MCF 10A (cell line): ENCODE measurements around the gene PTRH2. TPM values are rescaled to one million over a fixed set of nuclear protein-coding genes. Genes with fewer than 3 reads are reported as not detected.

ENCODE experiments used
- BruUV-seq: library from RNA; stranded (reverse); fragments of 400-500 nt; replicated peaks from 2 replicates; lab custom pipeline; 2021; lab: Mats Ljungman, UMichigan
- CTCF ChIA-PET: fragments of 300-600 bp; sonication (Branson Sonifier 250); formaldehyde crosslinking; extraction: SDS; loops from one replicate; lab custom pipeline; 2021; ENCODE audit warnings: antibody characterized with exemption, inconsistent platforms; lab: Yijun Ruan, JAX
- POLR2A ChIA-PET: fragments of 300-600, 350-650 bp; sonication (Branson Sonifier 250); formaldehyde crosslinking; extraction: SDS; loops from one replicate; lab custom pipeline; 2020; ENCODE audit warnings: antibody characterized with exemption, inconsistent platforms; lab: Yijun Ruan, JAX
- DNase-seq: peaks from one replicate; pipeline ENCODE4 v3.0.0-alpha.2; 2018; ENCODE audit not compliant: unreplicated experiment
- H3K27ac Mint-ChIP-seq: one replicate; pipeline ENCODE4 v1.8.0; 2022; ENCODE audit warnings: mild to moderate bottlenecking, low read depth, mixed read lengths; ENCODE audit not compliant: unreplicated experiment
- H3K27me3 Mint-ChIP-seq: one replicate; pipeline ENCODE4 v1.8.0; 2022; ENCODE audit warnings: mixed read lengths; ENCODE audit not compliant: insufficient read depth, unreplicated experiment
- H3K36me3 Mint-ChIP-seq: one replicate; pipeline ENCODE4 v1.8.0; 2022; ENCODE audit warnings: mild to moderate bottlenecking, moderate library complexity, mixed read lengths; ENCODE audit not compliant: insufficient read depth, unreplicated experiment
- H3K4me1 Mint-ChIP-seq: one replicate; pipeline ENCODE4 v1.8.0; 2022; ENCODE audit warnings: mixed read lengths; ENCODE audit not compliant: insufficient read depth, unreplicated experiment
- H3K4me3 Mint-ChIP-seq: one replicate; pipeline ENCODE4 v1.8.0; 2022; ENCODE audit warnings: mild to moderate bottlenecking, moderate library complexity, mixed read lengths; ENCODE audit not compliant: unreplicated experiment
- H3K9me3 Mint-ChIP-seq: one replicate; pipeline ENCODE4 v1.8.0; 2022; ENCODE audit warnings: mixed read lengths; ENCODE audit not compliant: unreplicated experiment
- CTCF ChIP-seq: fragments of 200-600 bp; IDR thresholded peaks from one replicate; pipeline ENCODE4 v1.8.0; 2022; ENCODE audit warnings: antibody characterized with exemption, mild to moderate bottlenecking; ENCODE audit not compliant: unreplicated experiment
- intact Hi-C: fragments of 100-400 bp; cut with micrococcal nuclease; formaldehyde crosslinking; loops from 2 replicates; pipeline ENCODE4 v1.14.1; 2022
- total RNA-seq: library from RNA; stranded (reverse); gene quantifications from 2 replicates; pipeline ENCODE4 v1.2.3, GENCODE V29; 2022

PTRH2 gene
- total RNA-seq, 1 experiment from 2014 or later: 51.7 TPM

- peak overlapping the region; percentile 36 for H3K27ac Mint-ChIP-seq
- BruUV-seq: no TSS peak
- no peak overlapping the region for H3K4me3 Mint-ChIP-seq
- ChIA-PET CTCF (interaction anchor here (1.0 kb wide), 1 partner anchor 19 kb away, joined by 8 read pairs; no protein-coding TSS in a partner anchor), POLR2A (interaction anchor here (1.6 to 3.0 kb wide), 4 partner anchors 11 to 52 kb away, joined by 3 to 15 read pairs (median 10); partner anchors contain the start of gene CLTC)
- DNase-seq: no peak
- intact Hi-C loops: no loop called here
- peaks cover 88% of the 10 kb centered on the region for H3K36me3 Mint-ChIP-seq
- no peak for TF ChIP-seq CTCF
- no peaks in the 10 kb centered on the region for H3K27me3 Mint-ChIP-seq
- H3K4me1 Mint-ChIP-seq: peaks cover 8% of the 10 kb centered on the region
- no peaks in the 10 kb centered on the region for H3K9me3 Mint-ChIP-seq
Observed at GRCh38 chr17:59671386-59671785, 35.8 kb downstream of the PTRH2 start.

DNA sequence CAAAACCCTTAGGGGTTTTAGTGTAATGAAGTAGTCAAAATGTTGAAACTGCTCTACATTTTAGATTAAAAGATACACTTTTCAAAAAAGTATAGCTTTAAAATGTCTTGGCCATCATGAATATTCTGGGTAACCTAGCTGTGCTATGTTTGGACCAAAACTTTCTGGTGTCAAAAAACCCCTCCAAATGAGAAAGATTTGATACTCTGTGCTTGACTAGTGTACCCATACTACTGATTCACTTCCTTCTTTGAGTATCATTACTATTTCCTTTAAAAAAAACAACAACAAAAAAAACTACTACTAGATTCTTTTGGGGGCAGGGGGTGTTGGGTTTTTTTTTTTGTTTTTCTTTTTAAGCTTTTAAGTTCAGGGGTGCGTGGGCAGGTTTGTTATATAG is 37.3 kb downstream of the PTRH2 start:
- Mint-ChIP-seq H3K27ac (no peak overlapping the region), H3K36me3 (peaks cover 91% of the 10 kb centered on the region), H3K27me3 (no peaks in the 10 kb centered on the region), H3K4me3 (no peak overlapping the region), H3K9me3 (no peaks in the 10 kb centered on the region), H3K4me1 (peaks cover 2% of the 10 kb centered on the region)
- intact Hi-C loops: no loop called here
- no peak for TF ChIP-seq CTCF
- BruUV-seq: no TSS peak
- CTCF ChIA-PET: interaction anchor here (0.6 to 0.8 kb wide), 2 partner anchors 17 to 29 kb away, joined by 4 read pairs; no protein-coding TSS in a partner anchor
- POLR2A ChIA-PET: interaction anchor here (0.6 to 3.0 kb wide), 11 partner anchors 9 to 448 kb away, joined by 3 to 15 read pairs (median 3); partner anchors contain the start of genes CLTC, PTRH2 and VMP1
- DNase-seq: no peak

- H3K4me3 Mint-ChIP-seq: no peak overlapping the region
- intact Hi-C loops: no loop called here
- ChIA-PET CTCF (no interaction called here), POLR2A (interaction anchor here (0.6 to 3.0 kb wide), 9 partner anchors 9 to 50 kb away, joined by 3 to 15 read pairs (median 6); partner anchors contain the start of genes CLTC, PTRH2 and VMP1)
- H3K27ac Mint-ChIP-seq: peak overlapping the region; percentile 37
- no peaks in the 10 kb centered on the region for H3K4me1 Mint-ChIP-seq
- DNase-seq: no peak
- peaks cover 91% of the 10 kb centered on the region for H3K36me3 Mint-ChIP-seq
- TF ChIP-seq CTCF: no peak
- H3K9me3 Mint-ChIP-seq: no peaks in the 10 kb centered on the region
- BruUV-seq: no TSS peak
- H3K27me3 Mint-ChIP-seq: no peaks in the 10 kb centered on the region
Observed at GRCh38 chr17:59669411-59669810, 37.8 kb downstream of the PTRH2 start.

DNA sequence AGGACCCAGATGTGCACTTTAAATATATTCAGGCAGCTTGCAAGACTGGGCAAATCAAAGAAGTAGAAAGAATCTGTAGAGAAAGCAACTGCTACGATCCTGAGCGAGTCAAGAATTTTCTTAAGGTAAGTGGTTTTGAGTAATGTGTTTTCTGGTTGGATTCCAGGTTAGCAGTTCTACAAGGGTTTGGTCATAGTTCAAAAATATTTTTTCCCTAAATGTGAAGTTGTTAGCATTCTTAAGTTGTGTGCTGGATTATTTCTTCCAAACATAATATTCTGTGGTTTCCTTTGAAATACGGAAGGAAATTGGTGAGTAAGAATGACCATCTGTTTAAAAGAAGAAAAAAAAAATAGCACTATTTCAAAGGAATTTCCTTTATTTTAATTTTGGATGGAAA is 38.4 kb downstream of the PTRH2 start:
- H3K36me3 Mint-ChIP-seq: peaks cover 91% of the 10 kb centered on the region
- intact Hi-C loops: no loop called here
- H3K4me3 Mint-ChIP-seq: peak overlapping the region; percentile 9
- TF ChIP-seq CTCF: no peak
- no peaks in the 10 kb centered on the region for H3K27me3 Mint-ChIP-seq
- H3K9me3 Mint-ChIP-seq: no peaks in the 10 kb centered on the region
- POLR2A ChIA-PET: interaction anchor here (0.7 to 3.0 kb wide), 5 partner anchors 9 to 49 kb away, joined by 3 to 15 read pairs (median 6); partner anchors contain the start of genes CLTC, PTRH2 and VMP1
- no peaks in the 10 kb centered on the region for H3K4me1 Mint-ChIP-seq
- BruUV-seq: no TSS peak
- DNase-seq: peak; percentile 39
- H3K27ac Mint-ChIP-seq: peak overlapping the region; percentile 37
- CTCF ChIA-PET: interaction anchor here (1.0 kb wide), 1 partner anchor 8 kb away, joined by 3 read pairs; no protein-coding TSS in a partner anchor
